Activated CD8-positive, alpha-beta memory T cell treated with anti-CD3 and anti-CD28 coated beads for 24 hours (primary cell): ENCODE results near the gene BARHL1.

Experiments
- DNase-seq: peaks from one replicate; pipeline ENCODE4 v3.0.0-alpha.2; 2020

BARHL1 gene

GRCh38 chr9:132626285-132626684 is 43.9 kb downstream of the BARHL1 start:
- no peak for DNase-seq

- DNase-seq: no peak
Observed at GRCh38 chr9:132627106-132627505, 44.7 kb downstream of the BARHL1 start.

- no peak for DNase-seq
Observed at GRCh38 chr9:132627594-132627993, 45.2 kb downstream of the BARHL1 start.

- DNase-seq: no peak
Observed at GRCh38 chr9:132628746-132629145, 46.3 kb downstream of the BARHL1 start.

- no peak for DNase-seq
Observed at GRCh38 chr9:132630116-132630515, 47.7 kb downstream of the BARHL1 start.

- no peak for DNase-seq
Observed at GRCh38 chr9:132630811-132631210, 48.4 kb downstream of the BARHL1 start.

- no peak for DNase-seq
Observed at GRCh38 chr9:132631280-132631679, 48.9 kb downstream of the BARHL1 start.

- no peak for DNase-seq
Observed at GRCh38 chr9:132631685-132632084, 49.3 kb downstream of the BARHL1 start.

- no peak for DNase-seq
Observed at GRCh38 chr9:132632413-132633129, 50.2 kb downstream of the BARHL1 start.

GRCh38 chr9:132634327-132634726 is 51.9 kb downstream of the BARHL1 start:
- no peak for DNase-seq

GRCh38 chr9:132637351-132637750 is 54.9 kb downstream of the BARHL1 start:
- no peak for DNase-seq

GRCh38 chr9:132637801-132638200 is 55.4 kb downstream of the BARHL1 start:
- DNase-seq: no peak

GRCh38 chr9:132638240-132638639 is 55.8 kb downstream of the BARHL1 start:
- DNase-seq: no peak

GRCh38 chr9:132639322-132639721 is 56.9 kb downstream of the BARHL1 start:
- no peak for DNase-seq
